Measurements from ENCODE around the gene CDK13.

CDK13 gene

DNA sequence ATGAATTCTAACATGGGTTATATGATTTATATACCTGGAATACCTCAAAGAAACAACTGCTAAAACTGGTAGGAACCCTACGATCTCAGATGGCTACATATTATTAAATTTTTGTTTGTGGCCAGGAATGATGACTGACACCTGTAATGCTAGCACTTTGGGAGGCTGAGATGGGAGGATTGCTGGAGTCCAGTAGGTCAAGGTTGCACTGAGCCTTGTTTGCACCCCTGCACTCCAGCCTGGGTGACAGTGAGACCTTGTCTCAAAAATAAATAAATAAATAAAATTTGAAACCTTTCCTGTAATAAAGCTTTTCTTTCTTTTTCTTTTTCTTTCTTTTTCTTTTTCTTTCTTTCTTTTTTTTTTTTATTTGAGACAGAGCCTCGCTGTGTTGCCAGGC, 123.2 kb downstream of the CDK13 start:
- no peak overlapping the region for H2AFZ ChIP-seq (ENCODE audit: low read depth, low read length)
- no peaks in the 10 kb centered on the region for H3K79me2 ChIP-seq (ENCODE audit: low read length)
- no peaks in the 10 kb centered on the region for H3K4me1 ChIP-seq (ENCODE audit: low read length)
- peaks cover 5% of the 10 kb centered on the region for H3K36me3 ChIP-seq (replicated peaks; ENCODE audit: low read depth, low read length)
- H3K4me2 ChIP-seq (ENCODE audit: low read length): no peak overlapping the region
- no peaks in the 10 kb centered on the region for H3K27me3 ChIP-seq (ENCODE audit: low read depth, low read length)
- TF ChIP-seq, protein P1, sequence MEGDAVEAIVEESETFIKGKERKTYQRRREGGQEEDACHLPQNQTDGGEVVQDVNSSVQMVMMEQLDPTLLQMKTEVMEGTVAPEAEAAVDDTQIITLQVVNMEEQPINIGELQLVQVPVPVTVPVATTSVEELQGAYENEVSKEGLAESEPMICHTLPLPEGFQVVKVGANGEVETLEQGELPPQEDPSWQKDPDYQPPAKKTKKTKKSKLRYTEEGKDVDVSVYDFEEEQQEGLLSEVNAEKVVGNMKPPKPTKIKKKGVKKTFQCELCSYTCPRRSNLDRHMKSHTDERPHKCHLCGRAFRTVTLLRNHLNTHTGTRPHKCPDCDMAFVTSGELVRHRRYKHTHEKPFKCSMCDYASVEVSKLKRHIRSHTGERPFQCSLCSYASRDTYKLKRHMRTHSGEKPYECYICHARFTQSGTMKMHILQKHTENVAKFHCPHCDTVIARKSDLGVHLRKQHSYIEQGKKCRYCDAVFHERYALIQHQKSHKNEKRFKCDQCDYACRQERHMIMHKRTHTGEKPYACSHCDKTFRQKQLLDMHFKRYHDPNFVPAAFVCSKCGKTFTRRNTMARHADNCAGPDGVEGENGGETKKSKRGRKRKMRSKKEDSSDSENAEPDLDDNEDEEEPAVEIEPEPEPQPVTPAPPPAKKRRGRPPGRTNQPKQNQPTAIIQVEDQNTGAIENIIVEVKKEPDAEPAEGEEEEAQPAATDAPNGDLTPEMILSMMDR (IDR thresholded peaks at IDR 0.05; ENCODE audit: low read depth, low read length): no peak
- TF ChIP-seq EZH2phosphoT487 (IDR thresholded peaks at IDR 0.05; ENCODE audit: low read depth): no peak
- no peak overlapping the region for H3K27ac ChIP-seq (ENCODE audit: low read length)
- no peak overlapping the region for H3K9ac ChIP-seq (ENCODE audit: low read length)
- H4K20me1 ChIP-seq (ENCODE audit: insufficient read depth, low read length): no peaks in the 10 kb centered on the region
- no peak overlapping the region for H3K4me3 ChIP-seq (ENCODE audit: low read length)
- H3K9me3 ChIP-seq (ENCODE audit: insufficient read depth, low read length): no peaks in the 10 kb centered on the region

- no peaks in the 10 kb centered on the region for H3K27me3 ChIP-seq (ENCODE audit: low read depth, low read length)
- TF ChIP-seq, protein P1 (IDR thresholded peaks at IDR 0.05; ENCODE audit: low read depth, low read length): no peak
- TF ChIP-seq EZH2phosphoT487 (IDR thresholded peaks at IDR 0.05; ENCODE audit: low read depth): no peak
Measured at GRCh38 chr7:40077849-40078248, 127.8 kb downstream of the CDK13 start.

GRCh38 chr7:40092182-40092581, 142.1 kb downstream of the CDK13 start:
- H3K4me1 ChIP-seq (ENCODE audit: low read length): no peaks in the 10 kb centered on the region
- no peaks in the 10 kb centered on the region for H4K20me1 ChIP-seq (ENCODE audit: insufficient read depth, low read length)
- peaks cover 31% of the 10 kb centered on the region for H3K36me3 ChIP-seq (replicated peaks; ENCODE audit: low read depth, low read length)
- no peaks in the 10 kb centered on the region for H3K27me3 ChIP-seq (ENCODE audit: low read depth, low read length)
- H3K9ac ChIP-seq (ENCODE audit: low read length): no peak overlapping the region
- H3K9me3 ChIP-seq (ENCODE audit: insufficient read depth, low read length): no peaks in the 10 kb centered on the region
- H3K27ac ChIP-seq (ENCODE audit: low read length): no peak overlapping the region
- no peak overlapping the region for H3K4me2 ChIP-seq (ENCODE audit: low read length)
- no peak overlapping the region for H2AFZ ChIP-seq (ENCODE audit: low read depth, low read length)
- H3K4me3 ChIP-seq (ENCODE audit: low read length): no peak overlapping the region
- H3K79me2 ChIP-seq (ENCODE audit: low read length): no peaks in the 10 kb centered on the region
- no peak for TF ChIP-seq EZH2phosphoT487 (IDR thresholded peaks at IDR 0.05; ENCODE audit: low read depth)
- TF ChIP-seq, protein P1 (IDR thresholded peaks at IDR 0.05; ENCODE audit: low read depth, low read length): no peak

More at GRCh38 chr7:40077849-40078248, 127.8 kb downstream of the CDK13 start:
- Histone ChIP-seq H3K9me3 (ENCODE audit: insufficient read depth, low read length) (no peaks in the 10 kb centered on the region), H2AFZ (ENCODE audit: low read depth, low read length) (no peak overlapping the region), H3K27ac (ENCODE audit: low read length) (no peak overlapping the region), H3K4me1 (ENCODE audit: low read length) (no peaks in the 10 kb centered on the region), H3K4me2 (ENCODE audit: low read length) (no peak overlapping the region), H3K4me3 (ENCODE audit: low read length) (no peak overlapping the region), H3K79me2 (ENCODE audit: low read length) (no peaks in the 10 kb centered on the region), H3K9ac (ENCODE audit: low read length) (no peak overlapping the region), H3K36me3 (replicated peaks; ENCODE audit: low read depth, low read length) (no peaks in the 10 kb centered on the region), H4K20me1 (ENCODE audit: insufficient read depth, low read length) (no peaks in the 10 kb centered on the region)

DNA sequence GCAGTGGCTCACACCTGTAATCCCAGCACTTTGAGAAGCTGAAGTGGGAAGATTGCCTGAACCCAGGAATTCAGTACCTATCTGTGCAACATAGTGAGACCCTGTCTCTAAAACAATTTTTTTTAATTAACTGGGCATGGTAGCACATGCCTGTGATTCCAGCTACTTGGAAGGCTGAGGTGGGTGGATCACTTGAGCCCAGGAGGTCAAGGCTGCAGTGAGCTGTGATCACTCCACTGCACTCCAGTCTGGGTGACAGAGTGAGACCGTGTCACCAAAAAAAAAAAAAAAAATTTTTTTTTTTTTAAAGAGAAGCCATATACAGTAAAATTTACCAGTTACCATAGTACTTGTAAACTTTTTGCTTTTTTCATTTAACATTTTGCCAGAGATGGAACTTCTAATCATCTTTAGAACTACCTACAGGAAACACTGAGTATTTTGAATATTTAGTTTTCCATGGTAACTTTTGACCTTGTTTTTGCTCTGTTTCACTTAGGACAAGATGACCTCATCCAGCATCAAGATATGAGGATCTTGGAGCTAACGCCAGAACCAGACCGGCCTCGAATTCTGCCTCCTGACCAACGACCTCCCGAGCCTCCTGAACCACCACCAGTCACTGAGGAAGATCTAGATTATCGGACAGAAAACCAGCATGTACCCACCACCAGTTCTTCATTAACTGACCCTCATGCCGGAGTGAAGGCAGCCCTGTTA, 143.7 kb downstream of the CDK13 start:
- H3K27me3 ChIP-seq (ENCODE audit: low read depth, low read length): no peaks in the 10 kb centered on the region
- H3K27ac ChIP-seq (ENCODE audit: low read length): no peak overlapping the region
- no peaks in the 10 kb centered on the region for H3K79me2 ChIP-seq (ENCODE audit: low read length)
- H3K4me3 ChIP-seq (ENCODE audit: low read length): no peak overlapping the region
- H3K36me3 ChIP-seq (replicated peaks; ENCODE audit: low read depth, low read length): peaks cover 25% of the 10 kb centered on the region
- no peak overlapping the region for H3K4me2 ChIP-seq (ENCODE audit: low read length)
- H3K9me3 ChIP-seq (ENCODE audit: insufficient read depth, low read length): no peaks in the 10 kb centered on the region
- H3K4me1 ChIP-seq (ENCODE audit: low read length): no peaks in the 10 kb centered on the region
- no peak overlapping the region for H2AFZ ChIP-seq (ENCODE audit: low read depth, low read length)
- TF ChIP-seq, protein P1 (IDR thresholded peaks at IDR 0.05; ENCODE audit: low read depth, low read length): no peak
- TF ChIP-seq EZH2phosphoT487 (IDR thresholded peaks at IDR 0.05; ENCODE audit: low read depth): no peak
- no peaks in the 10 kb centered on the region for H4K20me1 ChIP-seq (ENCODE audit: insufficient read depth, low read length)
- H3K9ac ChIP-seq (ENCODE audit: low read length): no peak overlapping the region

All from OCI-LY3 (cell line).